Measurements from ENCODE around the gene SBDS. TPM values are rescaled to one million over a fixed set of nuclear protein-coding genes. Genes with fewer than 3 reads are reported as not detected.

SBDS gene
- total RNA-seq, 1 experiment from 2014 or later, result 50.1 TPM

DNA sequence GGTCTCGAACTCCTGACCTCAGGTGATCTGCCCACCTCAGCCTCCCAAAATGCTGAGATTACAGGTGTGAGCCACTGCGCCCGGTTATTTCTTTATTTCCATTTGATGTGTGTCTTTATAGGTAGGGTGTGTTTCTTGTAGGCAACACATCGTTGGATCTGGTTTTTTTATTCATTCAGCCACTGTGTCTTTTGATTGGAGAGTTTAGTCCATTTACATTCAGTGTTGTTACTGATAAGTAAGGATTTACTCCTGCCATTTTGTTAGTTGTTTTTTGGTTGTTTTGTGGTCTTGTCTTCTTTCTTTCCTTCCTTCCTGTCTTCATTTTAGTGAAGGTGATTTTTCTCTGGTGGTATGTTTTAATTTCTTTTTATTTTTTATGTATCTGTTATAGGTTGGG, 57.4 kb downstream of the SBDS start:
- Histone ChIP-seq H3K36me3 (ENCODE audit: control insufficient read depth in 1 of 2, insufficient read depth in 2 of 2, low read length in 2 of 2) (peaks cover 6 to 7% of the 10 kb centered on the region in 2 experiments; a peak in 2 of 4 replicates), H4K20me1 (ENCODE audit: insufficient read depth) (no peaks in the 10 kb centered on the region), H3K9me2 (ENCODE audit: insufficient read depth) (no peaks in the 10 kb centered on the region), H3K79me2 (ENCODE audit: insufficient read depth, low read length) (peaks cover 79% of the 10 kb centered on the region), H3K27me3 (ENCODE audit: insufficient read depth, low read length) (no peaks in the 10 kb centered on the region), H3K9ac (ENCODE audit: low read length) (no peak overlapping the region), H2AFZ (ENCODE audit: low read depth, low read length, poor library complexity, severe bottlenecking) (no peak overlapping the region), H3K4me3 (replicated peaks in 1 of 2; ENCODE audit: low read depth in 1 of 2, low read length in 2 of 2) (no peak overlapping the region), H3K9me3 (ENCODE audit: control insufficient read depth in 1 of 2, insufficient read depth in 1 of 2, low read depth in 1 of 2, low read length in 2 of 2) (no peaks in the 10 kb centered on the region), H3K27ac (ENCODE audit: low read depth, low read length) (no peak overlapping the region), H3K4me1 (ENCODE audit: control insufficient read depth in 1 of 2, insufficient read depth in 2 of 2, low read length in 2 of 2) (no peaks in the 10 kb centered on the region), H3K4me2 (ENCODE audit: low read length) (no peak overlapping the region)
- no peak for DNase-seq (ENCODE audit: low read depth, low spot score)
- ATAC-seq, result no peak
- ChIA-PET CTCF (no interaction called here), RAD21 (ENCODE audit: low non-redundant PET in 1 of 2, low total read pairs in 2 of 2, uncharacterized antibody in 2 of 2, unreplicated experiment in 2 of 2) (no interaction called here), POLR2A (no interaction called here)
- TF ChIP-seq FOSL1 (IDR thresholded peaks at IDR 0.05; ENCODE audit: low read depth), result no peak
- TF ChIP-seq POLR2A (IDR thresholded peaks at IDR 0.05; ENCODE audit: borderline replicate concordance, extremely low read depth, insufficient read depth, insufficient read length), result no peak
- no peak for TF ChIP-seq ZNF274 (IDR thresholded peaks at IDR 0.05; ENCODE audit: low read depth, low read length)
- no peak for TF ChIP-seq CEBPB (IDR thresholded peaks at IDR 0.05; ENCODE audit: low read depth)
- no peak for TF ChIP-seq CBX3 (IDR thresholded peaks at IDR 0.05; ENCODE audit: low read depth)
- TF ChIP-seq SIN3A (IDR thresholded peaks at IDR 0.05; ENCODE audit: low read depth), result no peak
- no peak for TF ChIP-seq EGR1 (IDR thresholded peaks at IDR 0.05; ENCODE audit: low read depth)
- no peak for TF ChIP-seq POLR2AphosphoS5 (IDR thresholded peaks at IDR 0.05; ENCODE audit: low read depth, low read length)
- TF ChIP-seq ATF3 (IDR thresholded peaks at IDR 0.05), result no peak
- no peak for TF ChIP-seq TCF7L2 (IDR thresholded peaks at IDR 0.05; ENCODE audit: borderline replicate concordance, extremely low read depth, insufficient read depth, insufficient read length)
- TF ChIP-seq ZFX (IDR thresholded peaks at IDR 0.05), result no peak
- TF ChIP-seq RAD21 (IDR thresholded peaks at IDR 0.05; ENCODE audit: low read depth), result no peak
- BruUV-seq (replicated peaks), result no TSS peak
- intact Hi-C loops (cut with micrococcal nuclease), result no loop called here

Other genes with a start within 250 kb of the SBDS start
- gene TMEM248, start 74.4 kb downstream of the SBDS start, total RNA-seq (2021; ENCODE audit: unreplicated experiment), result 59.3 TPM
- gene TYW1, start 1.2 kb upstream of the SBDS start, total RNA-seq (2021; ENCODE audit: unreplicated experiment), result 16.6 TPM

Data from HCT116 (cell line).